OCI-LY7 (cell line): ENCODE measurements around the gene TARS3. TPM values are rescaled to one million over a fixed set of nuclear protein-coding genes. Genes with fewer than 3 reads are reported as not detected.
A peak's percentile ranks its signal among the peaks of the same experiment; 100 is the strongest.

Experiments
- BruUV-seq: library from RNA; stranded (reverse); fragments of 400-500 nt; replicated peaks from 2 replicates; lab custom pipeline; 2021; lab: Mats Ljungman, UMichigan
- CTCF ChIA-PET: fragments of 300-600 bp; sonication (Branson Sonifier 250); formaldehyde crosslinking; loops from one replicate; lab custom pipeline; 2022; ENCODE audit warnings: antibody characterized with exemption; ENCODE audit not compliant: unreplicated experiment; lab: Charles Lee
- POLR2A ChIA-PET: fragments of 300-600 bp; sonication (Branson Sonifier 250); formaldehyde crosslinking; loops from one replicate; lab custom pipeline; 2022; ENCODE audit warnings: antibody characterized with exemption; lab: Charles Lee
- DNase-seq: peaks from one replicate; pipeline ENCODE4 v3.0.0-alpha.2; 2015; ENCODE audit warnings: low spot score
- H2AFZ ChIP-seq: fragments of 200-600 bp; sonication (generic), shearing (Covaris generic); 2 replicates; pipeline ENCODE4 v1.6.1; 2014; ENCODE audit warnings: mild to moderate bottlenecking, antibody characterized with exemption, low read length, moderate library complexity
- H3K27ac ChIP-seq: fragments of 200-600 bp; sonication (generic); 2 replicates; pipeline ENCODE4 v1.5.1; 2014; ENCODE audit warnings: mixed run types, low read depth, mild to moderate bottlenecking, moderate library complexity, low read length, inconsistent platforms; ENCODE audit not compliant: poor library complexity, severe bottlenecking
- H3K36me3 ChIP-seq: fragments of 200-600 bp; sonication (generic); 2 replicates; pipeline ENCODE4 v1.6.1; 2014; ENCODE audit warnings: mild to moderate bottlenecking, antibody characterized with exemption, low read length, moderate library complexity, mixed read lengths; ENCODE audit not compliant: insufficient read depth
- H3K4me1 ChIP-seq: fragments of 200-600 bp; sonication (generic); 2 replicates; pipeline ENCODE4 v1.5.1; 2014; ENCODE audit warnings: mild to moderate bottlenecking, low read length; ENCODE audit not compliant: insufficient read depth, poor library complexity, severe bottlenecking
- H3K4me2 ChIP-seq: fragments of 200-600 bp; sonication (generic); 2 replicates; pipeline ENCODE4 v1.6.1; 2014; ENCODE audit warnings: mild to moderate bottlenecking, low read length
- H3K4me3 ChIP-seq: fragments of 200-600 bp; sonication (generic); 2 replicates; pipeline ENCODE4 v1.5.1; 2014; ENCODE audit warnings: mild to moderate bottlenecking, low read depth, low read length; ENCODE audit not compliant: poor library complexity, severe bottlenecking
- H3K79me2 ChIP-seq: fragments of 200-600 bp; sonication (generic); 2 replicates; pipeline ENCODE4 v1.6.1; 2016; ENCODE audit warnings: low read depth, mild to moderate bottlenecking, low read length, moderate library complexity, mixed read lengths; ENCODE audit not compliant: insufficient read depth
- H3K9me2 ChIP-seq: fragments of 200-600 bp; sonication (generic); 2 replicates; pipeline ENCODE4 v1.6.1; 2016; ENCODE audit warnings: mild to moderate bottlenecking, low read length, mixed read lengths; ENCODE audit not compliant: insufficient read depth
- H3K9me3 ChIP-seq: fragments of 200-600 bp; sonication (generic); 2 replicates; pipeline ENCODE4 v1.6.1; 2014; ENCODE audit warnings: mild to moderate bottlenecking, mixed run types, low read length, mixed read lengths
- H4K20me1 ChIP-seq: fragments of 200-600 bp; sonication (generic); 2 replicates; pipeline ENCODE4 v1.6.1; 2014; ENCODE audit warnings: mild to moderate bottlenecking, antibody characterized with exemption, low read length, moderate library complexity, mixed read lengths; ENCODE audit not compliant: insufficient read depth
- CTCF ChIP-seq: fragments of 200-600 bp; sonication (generic); conservative IDR thresholded peaks from 2 replicates; pipeline ENCODE4 v1.5.1; 2014; ENCODE audit warnings: mild to moderate bottlenecking, antibody characterized with exemption, low read length, moderate library complexity, mixed read lengths
- EZH2phosphoT487 ChIP-seq: fragments of 200-600 bp; sonication (generic); IDR thresholded peaks from 2 replicates; pipeline ENCODE4 v1.6.1; 2018; ENCODE audit warnings: low read depth, borderline replicate concordance, mild to moderate bottlenecking, mixed run types, antibody characterized with exemption, low read length, moderate library complexity, mixed read lengths
- intact Hi-C: fragments of 100-400 bp; cut with micrococcal nuclease; formaldehyde crosslinking; loops from one replicate; pipeline ENCODE4 v1.10.0; 2022; ENCODE audit not compliant: unreplicated experiment
- total RNA-seq, 2 experiments: library from RNA; depleted of rRNA in 1 of 2; stranded (reverse); fragments of >200 nt in 1 of 2; shearing (Covaris generic) in 1 of 2; gene quantifications; 2 replicates each; pipeline ENCODE4 v1.2.3, GENCODE V29; 2014 to 2022

The TARS3 gene
- total RNA-seq, 2 experiments from 2014 or later: 7.1 to 11.0 TPM

- DNase-seq: peak; percentile 29
- Histone ChIP-seq H3K4me1 (no peaks in the 10 kb centered on the region), H3K36me3 (no peaks in the 10 kb centered on the region), H3K79me2 (no peaks in the 10 kb centered on the region), H2AFZ (no peak overlapping the region), H4K20me1 (no peaks in the 10 kb centered on the region), H3K9me2 (no peaks in the 10 kb centered on the region), H3K4me2 (no peak overlapping the region), H3K9me3 (no peaks in the 10 kb centered on the region), H3K27ac (no peak overlapping the region), H3K4me3 (no peak overlapping the region)
- POLR2A ChIA-PET: no interaction called here
- intact Hi-C loops: no loop called here
- CTCF ChIA-PET: no interaction called here
- BruUV-seq: no TSS peak
- TF ChIP-seq CTCF (peak; percentile 68), EZH2phosphoT487 (no peak)
Measured at GRCh38 chr15:101664303-101664913, 59.9 kb downstream of the TARS3 start.

GRCh38 chr15:101662203-101662602 is 62.1 kb downstream of the TARS3 start:
- no peak for DNase-seq
- intact Hi-C loops: no loop called here
- H3K4me1 ChIP-seq: no peaks in the 10 kb centered on the region
- ChIA-PET CTCF (no interaction called here), POLR2A (interaction anchor here (0.6 kb wide), 1 partner anchor 374 kb away, joined by 3 read pairs; no protein-coding TSS in a partner anchor)
- no TSS peak for BruUV-seq
- no peaks in the 10 kb centered on the region for H4K20me1 ChIP-seq
- no peak overlapping the region for H2AFZ ChIP-seq
- TF ChIP-seq CTCF (no peak), EZH2phosphoT487 (no peak)
- no peaks in the 10 kb centered on the region for H3K9me3 ChIP-seq
- H3K27ac ChIP-seq: no peak overlapping the region
- no peaks in the 10 kb centered on the region for H3K79me2 ChIP-seq
- H3K9me2 ChIP-seq: no peaks in the 10 kb centered on the region
- H3K4me3 ChIP-seq: no peak overlapping the region
- H3K4me2 ChIP-seq: no peak overlapping the region
- H3K36me3 ChIP-seq: no peaks in the 10 kb centered on the region

GRCh38 chr15:101660005-101660404 is 64.3 kb downstream of the TARS3 start:
- Histone ChIP-seq H3K4me1 (no peaks in the 10 kb centered on the region), H4K20me1 (no peaks in the 10 kb centered on the region), H3K79me2 (no peaks in the 10 kb centered on the region), H3K36me3 (no peaks in the 10 kb centered on the region), H3K4me3 (no peak overlapping the region), H3K27ac (no peak overlapping the region), H3K9me3 (no peaks in the 10 kb centered on the region), H3K9me2 (no peaks in the 10 kb centered on the region), H3K4me2 (no peak overlapping the region), H2AFZ (no peak overlapping the region)
- POLR2A ChIA-PET: interaction anchor here (1.1 kb wide), 1 partner anchor 357 kb away, joined by 3 read pairs; no protein-coding TSS in a partner anchor
- TF ChIP-seq CTCF (no peak), EZH2phosphoT487 (no peak)
- CTCF ChIA-PET: no interaction called here
- no peak for DNase-seq
- intact Hi-C loops: no loop called here
- BruUV-seq: no TSS peak
